GM12878 (cell line): ENCODE results near the gene PERM1.

Experiments
- HDAC2 ChIP-seq: fragments of 200-600 bp; sonication (generic); IDR thresholded peaks from 2 replicates; pipeline ENCODE4 v1.6.1; 2017
- MTA3 ChIP-seq: IDR thresholded peaks from 2 replicates; pipeline ENCODE4 v1.6.1; 2012; ENCODE audit warnings: low read length, inconsistent platforms, borderline replicate concordance
- NRF1 ChIP-seq: conservative IDR thresholded peaks from 2 replicates; pipeline ENCODE4 v1.6.1; 2011; ENCODE audit warnings: mild to moderate bottlenecking, low read depth, low read length, improper control_type of control experiment
- ZNF24 ChIP-seq: fragments of 450-650 bp; IDR thresholded peaks from 2 replicates; pipeline ENCODE4 v1.6.1; 2017; ENCODE audit warnings: antibody characterized with exemption, mild to moderate bottlenecking
- ZNF384 ChIP-seq: IDR thresholded peaks from 2 replicates; pipeline ENCODE4 v1.6.1; 2012; ENCODE audit warnings: low read depth, mild to moderate bottlenecking, low read length, improper control_type of control experiment, borderline replicate concordance
- TF ChIP-seq, protein P1 (sequence below): IDR thresholded peaks from 2 replicates; pipeline ENCODE4 v1.6.1; 2012; ENCODE audit warnings: low read depth, low read length, improper control_type of control experiment

DNA sequence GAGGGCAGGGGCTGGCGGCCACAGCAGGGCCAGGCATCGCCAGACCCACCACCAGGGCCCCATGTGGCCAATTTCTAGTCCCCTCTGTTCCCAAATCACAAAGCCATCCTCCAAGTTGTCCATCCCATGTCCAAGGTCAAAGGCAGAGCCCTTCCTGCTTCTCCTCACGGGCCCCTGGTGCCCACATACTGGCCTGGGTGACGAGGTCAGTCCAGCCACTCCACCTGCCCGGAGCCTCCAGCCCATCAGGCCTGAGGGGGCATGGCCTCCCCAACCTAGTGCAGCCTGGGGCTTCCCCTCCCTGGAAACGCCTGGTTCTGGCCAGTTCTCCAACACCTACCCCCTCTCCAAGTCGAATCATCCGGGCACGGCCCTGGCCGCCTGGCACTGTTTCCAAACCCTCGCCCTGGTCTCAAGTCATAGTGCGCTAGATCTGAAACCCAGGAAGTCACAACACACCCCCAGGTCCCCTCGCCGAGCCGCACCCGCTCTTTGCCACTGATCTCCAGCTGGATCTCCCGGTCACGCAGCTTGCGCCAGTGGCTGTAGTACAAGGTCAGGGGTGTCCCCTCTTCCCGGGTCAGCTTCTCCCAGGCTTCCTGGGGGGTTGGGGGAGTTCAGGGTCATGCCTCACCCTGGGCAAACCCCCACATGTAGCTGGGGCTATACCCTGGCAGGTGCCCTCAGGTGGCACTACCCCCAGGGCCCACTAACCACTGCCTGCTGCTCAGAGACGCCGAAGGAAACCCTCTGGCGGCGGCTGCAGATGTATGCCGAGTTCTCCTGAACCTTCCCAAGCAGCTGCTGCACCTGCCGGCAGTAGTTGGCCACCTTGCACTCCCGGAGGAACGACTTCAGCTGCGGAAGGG, 36.0 kb downstream of the PERM1 start:
- TF ChIP-seq MTA3, result no peak
- TF ChIP-seq ZNF24, result no peak
- no peak for TF ChIP-seq NRF1
- TF ChIP-seq HDAC2, result no peak
- TF ChIP-seq, protein P1, sequence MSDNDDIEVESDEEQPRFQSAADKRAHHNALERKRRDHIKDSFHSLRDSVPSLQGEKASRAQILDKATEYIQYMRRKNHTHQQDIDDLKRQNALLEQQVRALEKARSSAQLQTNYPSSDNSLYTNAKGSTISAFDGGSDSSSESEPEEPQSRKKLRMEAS, result no peak
- TF ChIP-seq ZNF384, result no peak
